Thyroid gland (tissue), 4 donors: ENCODE results near the gene NCOR1.

ENCODE experiments used
- CTCF ChIP-seq, 6 experiments: fragments of 200-600 bp in 3 of 6; fragments of 450-650 bp in 3 of 6; sonication (generic) in 3 of 6; IDR thresholded peaks; one replicate each; pipeline ENCODE4 v1.5.1; 2016 to 2019; ENCODE audit warnings: antibody characterized with exemption in 6 of 6, mild to moderate bottlenecking in 2 of 6, inconsistent platforms in 1 of 6, moderate library complexity in 1 of 6
- POLR2A ChIP-seq, 2 donors: fragments of 450-650 bp; IDR thresholded peaks; one replicate each; pipeline ENCODE4 v1.6.1; 2017; ENCODE audit warnings: antibody characterized with exemption in 2 of 2, mild to moderate bottlenecking in 2 of 2, moderate library complexity in 1 of 2

GRCh38 chr17:16123531-16123930, 91.8 kb downstream of the NCOR1 start:
- no peak for TF ChIP-seq CTCF (IDR thresholded peaks at IDR 0.05)
- TF ChIP-seq POLR2A (IDR thresholded peaks at IDR 0.05) = no peak
